Upper lobe of left lung (tissue), 6 donors: ENCODE data around the gene SSC4D. TPM values are rescaled to one million over a fixed set of nuclear protein-coding genes. Genes with fewer than 3 reads are reported as not detected.

Experiments
- ATAC-seq, 2 donors: fragments of 200-7000 bp; cut with Tn5 transposase; one replicate each; pipeline ENCODE4 v1.9.1; 2022; ENCODE audit warnings: mild to moderate bottlenecking in 2 of 2, moderate library complexity in 2 of 2; ENCODE audit not compliant: low FRiP score in 2 of 2
- DNase-seq, 2 donors: peaks; one replicate each; pipeline ENCODE4 v3.0.0-alpha.2; 2019 to 2020
- H3K27ac ChIP-seq, 4 donors: fragments of 200-600 bp; sonication (generic); one replicate each; pipeline ENCODE4 v1.5.1; 2016 to 2019
- H3K27me3 ChIP-seq, 4 donors: fragments of 200-600 bp; sonication (generic); one replicate each; pipeline ENCODE4 v1.5.1; 2017 to 2019
- H3K36me3 ChIP-seq, 4 donors: fragments of 200-600 bp; sonication (generic); one replicate each; pipeline ENCODE4 v1.5.1; 2016 to 2019
- H3K4me1 ChIP-seq, 4 donors: fragments of 200-600 bp; sonication (generic); one replicate each; pipeline ENCODE4 v1.5.1; 2018 to 2019
- H3K4me3 ChIP-seq, 4 donors: fragments of 200-600 bp; sonication (generic); one replicate each; pipeline ENCODE4 v1.5.1; 2017 to 2019; ENCODE audit warnings: mild to moderate bottlenecking in 2 of 4, moderate library complexity in 1 of 4
- H3K9me3 ChIP-seq, 4 donors: fragments of 200-600 bp; sonication (generic); one replicate each; pipeline ENCODE4 v1.5.1; 2018 to 2019
- CTCF ChIP-seq, 6 experiments: fragments of 450-650 bp in 4 of 6; fragments of 200-600 bp in 2 of 6; sonication (generic) in 2 of 6; IDR thresholded peaks; one replicate each; pipeline ENCODE4 v1.5.1; 2016 to 2019; ENCODE audit warnings: antibody characterized with exemption in 6 of 6
- EP300 ChIP-seq, 4 donors: sonication (generic); formaldehyde crosslinking; IDR thresholded peaks; one replicate each; pipeline ENCODE4 v1.5.1; 2017; ENCODE audit warnings: antibody characterized with exemption in 4 of 4, control low read depth in 2 of 4
- POLR2A ChIP-seq, 4 donors: fragments of 450-650 bp; IDR thresholded peaks; one replicate each; pipeline ENCODE4 v1.5.1; 2016 to 2017; ENCODE audit warnings: antibody characterized with exemption in 4 of 4, mild to moderate bottlenecking in 2 of 4
- POLR2AphosphoS5 ChIP-seq, 2 donors: sonication (generic); formaldehyde crosslinking; IDR thresholded peaks; one replicate each; pipeline ENCODE4 v1.5.1; 2017; ENCODE audit warnings: antibody characterized with exemption in 2 of 2
- WGBS, 2 donors: methylation state at CpG; one replicate each; pipeline ENCODE4 v1.1.5; 2017 to 2018; 5-methylcytosine and 5-hydroxymethylcytosine counted together
- total RNA-seq, 6 donors: library from RNA; depleted of rRNA in 4 of 6; stranded (reverse); fragments of >200 nt in 4 of 6; gene quantifications; one replicate each; pipeline versions ENCODE4 v1.1.0 to v1.2.1, GENCODE V29; 2016 to 2021
- donor health status: DM: no; HTN: no; CAD: no; lungs with moderate emphysema.
- donor health status: DM: no; HTN: yes; CAD: no; lungs with severe emphysema.

The SSC4D gene
- total RNA-seq, 6 donors from 2014 or later = 1.7 to 2.1 (median 1.9) TPM; not detected in 1

GRCh38 chr7:76386691-76387260, 22.7 kb downstream of the SSC4D start:
- Histone ChIP-seq H3K4me1 (no peaks in the 10 kb centered on the region), H3K4me3 (no peak overlapping the region), H3K27me3 (no peaks in the 10 kb centered on the region), H3K36me3 (no peaks in the 10 kb centered on the region), H3K9me3 (no peaks in the 10 kb centered on the region), H3K27ac (no peak overlapping the region)
- TF ChIP-seq EP300 (IDR thresholded peaks at IDR 0.05) (no peak), POLR2A (IDR thresholded peaks at IDR 0.05) (no peak), CTCF (IDR thresholded peaks at IDR 0.05) (no peak), POLR2AphosphoS5 (IDR thresholded peaks at IDR 0.05) (no peak)
- ATAC-seq (peak in 1 of 2 donors; percentile 72), DNase-seq (no peak)
- WGBS, 2 donors = 91 to 94% methylated on average over 10 to 11 of the region's 11 CpGs

GRCh38 chr7:76383089-76383944, 26.2 kb downstream of the SSC4D start:
- Histone ChIP-seq H3K27me3 (no peaks in the 10 kb centered on the region), H3K4me3 (no peak overlapping the region), H3K4me1 (peaks cover 14 to 21% (median 17%) of the 10 kb centered on the region in 4 donors), H3K9me3 (no peaks in the 10 kb centered on the region), H3K36me3 (no peaks in the 10 kb centered on the region), H3K27ac (no peak overlapping the region)
- TF ChIP-seq POLR2AphosphoS5 (IDR thresholded peaks at IDR 0.05) = no peak
- TF ChIP-seq POLR2A (IDR thresholded peaks at IDR 0.05) = no peak
- TF ChIP-seq CTCF (IDR thresholded peaks at IDR 0.05) = no peak
- WGBS, 2 donors = 77 to 78% methylated on average over 13 of the region's 13 CpGs
- ATAC-seq (no peak), DNase-seq (no peak)

GRCh38 chr7:76381814-76382213, 27.7 kb downstream of the SSC4D start:
- TF ChIP-seq POLR2AphosphoS5 (IDR thresholded peaks at IDR 0.05) = no peak
- no peak for TF ChIP-seq CTCF (IDR thresholded peaks at IDR 0.05)
- TF ChIP-seq POLR2A (IDR thresholded peaks at IDR 0.05) = no peak
- no peak for TF ChIP-seq EP300 (IDR thresholded peaks at IDR 0.05)
- no peaks in the 10 kb centered on the region for H3K36me3 ChIP-seq
- no peaks in the 10 kb centered on the region for H3K9me3 ChIP-seq
- H3K4me3 ChIP-seq = no peak overlapping the region
- DNase-seq (no peak), ATAC-seq (no peak)
- no peaks in the 10 kb centered on the region for H3K27me3 ChIP-seq
- H3K27ac ChIP-seq = no peak overlapping the region
- WGBS, 2 donors = 98% methylated on average over 7 of the region's 7 CpGs
- peaks cover 14 to 21% (median 17%) of the 10 kb centered on the region in 4 donors for H3K4me1 ChIP-seq

GRCh38 chr7:76380623-76380966, 28.9 kb downstream of the SSC4D start:
- Histone ChIP-seq H3K9me3 (no peaks in the 10 kb centered on the region), H3K27me3 (no peaks in the 10 kb centered on the region), H3K4me3 (peak overlapping the region in 3 of 4 donors; percentile 38 to 49 (median 43)), H3K4me1 (peaks cover 14 to 21% (median 17%) of the 10 kb centered on the region in 4 donors), H3K36me3 (no peaks in the 10 kb centered on the region), H3K27ac (peak overlapping the region; percentile 84 to 95 (median 91))
- ATAC-seq (no peak), DNase-seq (no peak)
- no peak for TF ChIP-seq POLR2A (IDR thresholded peaks at IDR 0.05)
- no peak for TF ChIP-seq CTCF (IDR thresholded peaks at IDR 0.05)
- TF ChIP-seq EP300 (IDR thresholded peaks at IDR 0.05) = no peak
- TF ChIP-seq POLR2AphosphoS5 (IDR thresholded peaks at IDR 0.05) = no peak
- 60 to 70% methylated on average over 7 of the region's 7 CpGs for WGBS, 2 donors
